OCI-M2 (cell line): ENCODE results near the gene UGT2B7.

Source experiments
- DNase-seq: peaks from one replicate; lab custom pipeline; 2025; ENCODE audit not compliant: unreplicated experiment; lab: John Stamatoyannopoulos, UW

Gene UGT2B7

GRCh38 chr4:69147334-69147733 is 51.1 kb downstream of the UGT2B7 start:
- DNase-seq: no peak

- no peak for DNase-seq
These were observed 57.7 kb downstream of the UGT2B7 start for GRCh38 chr4:69154021-69154420.

DNA sequence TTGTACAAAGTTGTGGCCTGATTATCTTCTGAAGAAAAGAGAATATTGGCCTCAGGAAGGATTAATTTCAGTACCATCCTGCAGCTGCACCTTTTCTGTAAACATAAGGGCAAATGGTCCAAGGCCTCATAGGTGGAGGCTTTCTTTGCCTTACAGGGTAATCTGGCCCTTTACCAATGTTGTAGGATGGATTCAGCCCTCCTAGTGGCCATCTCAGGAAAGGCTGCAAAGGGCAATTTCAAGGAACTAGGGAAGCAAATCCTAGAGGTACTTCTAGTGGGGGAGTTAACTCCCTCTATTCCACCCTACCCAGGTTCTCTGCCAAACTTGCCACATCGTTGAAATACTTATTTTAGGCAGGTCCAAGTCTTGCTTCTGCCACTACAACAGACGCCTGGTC is 60.6 kb downstream of the UGT2B7 start:
- no peak for DNase-seq
